ENCODE measurements around the gene DNAH17.

Gene DNAH17

GRCh38 chr17:78577296-78577695 is at the start of gene DNAH17:
Gene DNAH17 (minus strand): TSS chr17:78577396. CDS start chr17:78575057, 2,339 bp downstream.
- no peak for DNase-seq

- DNase-seq: no peak
These were observed 47.3 kb upstream of the DNAH17 start for GRCh38 chr17:78624324-78625151.

GRCh38 chr17:78623541-78623940 is 46.3 kb upstream of the DNAH17 start:
- DNase-seq: peak; percentile 19

- DNase-seq: no peak
These were observed 45.5 kb upstream of the DNAH17 start for GRCh38 chr17:78622491-78623265.

- no peak for DNase-seq
These were observed 44.7 kb upstream of the DNAH17 start for GRCh38 chr17:78621720-78622490.

GRCh38 chr17:78620099-78620498 is 42.9 kb upstream of the DNAH17 start:
- DNase-seq: no peak

GRCh38 chr17:78619334-78619733 is 42.1 kb upstream of the DNAH17 start:
- DNase-seq: no peak

GRCh38 chr17:78618264-78619066 is 41.3 kb upstream of the DNAH17 start:
- DNase-seq: no peak

GRCh38 chr17:78617511-78618061 is 40.4 kb upstream of the DNAH17 start:
- DNase-seq: no peak

GRCh38 chr17:78616946-78617345 is 39.8 kb upstream of the DNAH17 start:
- no peak for DNase-seq

GRCh38 chr17:78615631-78616030 is 38.4 kb upstream of the DNAH17 start:
- no peak for DNase-seq

- DNase-seq: no peak
These were observed 36.2 kb upstream of the DNAH17 start for GRCh38 chr17:78613416-78613815.

GRCh38 chr17:78611607-78612006 is 34.4 kb upstream of the DNAH17 start:
- DNase-seq: no peak

GRCh38 chr17:78610951-78611511 is 33.8 kb upstream of the DNAH17 start:
- DNase-seq: no peak

GRCh38 chr17:78609191-78609641 is 32.0 kb upstream of the DNAH17 start:
- DNase-seq: no peak

- no peak for DNase-seq
These were observed 31.6 kb upstream of the DNAH17 start for GRCh38 chr17:78608804-78609186.

GRCh38 chr17:78608122-78608803 is 31.1 kb upstream of the DNAH17 start:
- no peak for DNase-seq

- DNase-seq: no peak
These were observed 29.8 kb upstream of the DNAH17 start for GRCh38 chr17:78607038-78607437.

- no peak for DNase-seq
These were observed 28.7 kb upstream of the DNAH17 start for GRCh38 chr17:78605886-78606285.

GRCh38 chr17:78605429-78605828 is 28.2 kb upstream of the DNAH17 start:
- DNase-seq: no peak

GRCh38 chr17:78602246-78602645 is 25.1 kb upstream of the DNAH17 start:
- DNase-seq: no peak

Data from DMS79 treated with DMSO at 0.1 percent for 48 hours (cell line).